K562 (cell line): ENCODE measurements around the gene STON2. TPM values are rescaled to one million over a fixed set of nuclear protein-coding genes. Genes with fewer than 3 reads are reported as not detected.

Experiments used
- CBFB ChIP-seq: sonication (generic); formaldehyde crosslinking; IDR thresholded peaks from 2 replicates; pipeline ENCODE4 v1.4.0; 2020; ENCODE audit warnings: mild to moderate bottlenecking, missing genetic modification reagents
- CHD2 ChIP-seq: IDR thresholded peaks from 2 replicates; pipeline ENCODE4 v1.6.1; 2011; ENCODE audit warnings: low read depth, low read length
- EWSR1 ChIP-seq: fragments of 450-650 bp; IDR thresholded peaks from 2 replicates; pipeline ENCODE4 v1.6.1; 2018; ENCODE audit warnings: borderline replicate concordance, mild to moderate bottlenecking, low read depth, moderate library complexity; ENCODE audit not compliant: partially characterized antibody
- GTF2E2 ChIP-seq: fragments of 200-800 bp; sonication (Bioruptor generic); IDR thresholded peaks from 2 replicates; pipeline ENCODE4 v1.6.1; 2016; ENCODE audit warnings: missing genetic modification characterization, missing compliant biosample characterization
- HDAC2 ChIP-seq: fragments of 450-650 bp; IDR thresholded peaks from 2 replicates; pipeline ENCODE4 v1.6.1; 2016; ENCODE audit warnings: mild to moderate bottlenecking
- KLF1 ChIP-seq: fragments of 450-650 bp; IDR thresholded peaks from 2 replicates; pipeline ENCODE4 v1.6.1; 2016; ENCODE audit warnings: missing genetic modification characterization, missing compliant biosample characterization
- MYBL2 ChIP-seq, 2 experiments: fragments of 450-650 bp in 1 of 2; sonication (generic) in 1 of 2; formaldehyde crosslinking in 1 of 2; IDR thresholded peaks; 2 replicates each; pipeline versions ENCODE4 v1.6.1 to v1.8.1; 2017 to 2022; ENCODE audit warnings: borderline replicate concordance in 1 of 2, inconsistent platforms in 1 of 2, low read depth in 1 of 2, mild to moderate bottlenecking in 1 of 2, missing genetic modification reagents in 1 of 2, moderate library complexity in 1 of 2
- NR2F6 ChIP-seq: fragments of 450-650 bp; formaldehyde crosslinking; IDR thresholded peaks from 2 replicates; pipeline ENCODE4 v1.4.0; 2020; ENCODE audit warnings: mild to moderate bottlenecking
- POLR2H ChIP-seq: IDR thresholded peaks from 2 replicates; pipeline ENCODE4 v1.6.1; 2016; ENCODE audit warnings: missing genetic modification characterization, low read depth, mild to moderate bottlenecking, control low read depth, missing compliant biosample characterization, moderate library complexity
- SAFB2 ChIP-seq: fragments of 200-400 bp; formaldehyde crosslinking; IDR thresholded peaks from 2 replicates; pipeline ENCODE4 v1.6.1; 2018; ENCODE audit warnings: borderline replicate concordance, low read length, low read depth, moderate library complexity; ENCODE audit not compliant: severe bottlenecking
- ZFPM2 ChIP-seq: fragments of 250-450 bp; sonication (Bioruptor Pico); IDR thresholded peaks from 2 replicates; pipeline ENCODE4 v1.5.1; 2022; ENCODE audit warnings: mild to moderate bottlenecking
- ZNF197 ChIP-seq: fragments of 200-800 bp; sonication (Bioruptor generic); IDR thresholded peaks from 2 replicates; pipeline ENCODE4 v1.6.1; 2016; ENCODE audit warnings: low read depth, missing genetic modification characterization, missing compliant biosample characterization
- ZNF224 ChIP-seq: sonication (generic); formaldehyde crosslinking; IDR thresholded peaks from 2 replicates; pipeline ENCODE4 v1.8.0; 2022; ENCODE audit warnings: mild to moderate bottlenecking, missing genetic modification reagents
- ZNF512 ChIP-seq: IDR thresholded peaks from 2 replicates; pipeline ENCODE4 v1.6.1; 2016; ENCODE audit warnings: missing genetic modification characterization, missing compliant biosample characterization
- ZNF717 ChIP-seq: fragments of 250-450 bp; sonication (Bioruptor Pico); IDR thresholded peaks from 2 replicates; pipeline ENCODE4 v1.5.0; 2021
- polyA plus RNA-seq, 8 experiments: library from polyadenylated mRNA; depleted of rRNA in 4 of 8; stranded (reverse) in 5 of 8; unstranded in 3 of 8; fragments of >200 nt; fragmentation: Nextera tagmentation in 2 of 8; fragmentation: Illumina TruSeq in 1 of 8; extraction: Ambion mirVana in 2 of 8; extraction: Trizol in 1 of 8; gene quantifications; 2 replicates each; pipeline versions ENCODE4 v1.2.1 to v1.2.3, GENCODE V29; 2011 to 2014; ENCODE audit warnings: inconsistent platforms in 1 of 8, missing spikeins in 1 of 8
- total RNA-seq, 7 experiments: library from RNA; depleted of rRNA in 6 of 7; stranded (reverse); fragments of >200 nt in 6 of 7; fragmentation: Illumina TruSeq in 2 of 7; extraction: Trizol in 2 of 7; gene quantifications; 2 replicates each; pipeline versions ENCODE4 v1.2.1 to v1.2.3, GENCODE V29; 2011 to 2021; ENCODE audit warnings: low replicate concordance in 1 of 7
- TF ChIP-seq, protein P1 (sequence below): fragments of 250-450 bp; sonication (Bioruptor Pico); IDR thresholded peaks from 2 replicates; pipeline ENCODE4 v1.5.0; 2020; ENCODE audit warnings: mild to moderate bottlenecking
- TF ChIP-seq, protein P2 (sequence below): fragments of 250-450 bp; sonication (Bioruptor Pico); IDR thresholded peaks from 2 replicates; pipeline ENCODE4 v1.8.0; 2022; ENCODE audit warnings: inconsistent platforms
- TF ChIP-seq, protein P3 (sequence below): sonication (generic); formaldehyde crosslinking; IDR thresholded peaks from 2 replicates; pipeline ENCODE4 v1.8.0; 2022; ENCODE audit warnings: mild to moderate bottlenecking, missing genetic modification reagents
- TF ChIP-seq, protein P4 (sequence below): fragments of 450-650 bp; formaldehyde crosslinking; IDR thresholded peaks from 2 replicates; pipeline ENCODE4 v1.4.0; 2022; ENCODE audit warnings: missing genetic modification characterization
- TF ChIP-seq, protein P5 (sequence below): fragments of 450-650 bp; IDR thresholded peaks from 2 replicates; pipeline ENCODE4 v1.6.1; 2018; ENCODE audit warnings: mild to moderate bottlenecking, low read depth; ENCODE audit not compliant: partially characterized antibody

STON2 gene
- total and polyA plus RNA-seq, 9 of the 15 experiments (the other 6 are each of a cell fraction or from before 2014, with no cell fraction given) = 7.8 to 99.3 (median 53.5) TPM

- TF ChIP-seq ZNF512 (tag) (no peak), MYBL2 (IDR thresholded peaks at IDR 0.05; ENCODE audit: low read depth) (no peak), MYBL2 (CRISPR knock-in tag; IDR thresholded peaks at IDR 0.05; ENCODE audit: borderline replicate concordance) (no peak), CHD2 (no peak), HDAC2 (no peak), GTF2E2 (tag) (peak; percentile 84), ZNF224 (no peak), POLR2H (tag) (peak; percentile 83), KLF1 (tag) (no peak), ZFPM2 (CRISPR knock-in tag) (no peak), CBFB (CRISPR knock-in tag) (no peak), SAFB2 (no peak), EWSR1 (no peak), NR2F6 (CRISPR knock-in tag) (no peak), ZNF717 (CRISPR knock-in tag) (no peak), ZNF197 (CRISPR knock-in tag) (no peak)
- TF ChIP-seq, protein P1, sequence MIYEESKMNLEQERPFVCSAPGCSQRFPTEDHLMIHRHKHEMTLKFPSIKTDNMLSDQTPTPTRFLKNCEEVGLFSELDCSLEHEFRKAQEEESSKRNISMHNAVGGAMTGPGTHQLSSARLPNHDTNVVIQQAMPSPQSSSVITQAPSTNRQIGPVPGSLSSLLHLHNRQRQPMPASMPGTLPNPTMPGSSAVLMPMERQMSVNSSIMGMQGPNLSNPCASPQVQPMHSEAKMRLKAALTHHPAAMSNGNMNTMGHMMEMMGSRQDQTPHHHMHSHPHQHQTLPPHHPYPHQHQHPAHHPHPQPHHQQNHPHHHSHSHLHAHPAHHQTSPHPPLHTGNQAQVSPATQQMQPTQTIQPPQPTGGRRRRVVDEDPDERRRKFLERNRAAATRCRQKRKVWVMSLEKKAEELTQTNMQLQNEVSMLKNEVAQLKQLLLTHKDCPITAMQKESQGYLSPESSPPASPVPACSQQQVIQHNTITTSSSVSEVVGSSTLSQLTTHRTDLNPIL = no peak
- TF ChIP-seq, protein P2, sequence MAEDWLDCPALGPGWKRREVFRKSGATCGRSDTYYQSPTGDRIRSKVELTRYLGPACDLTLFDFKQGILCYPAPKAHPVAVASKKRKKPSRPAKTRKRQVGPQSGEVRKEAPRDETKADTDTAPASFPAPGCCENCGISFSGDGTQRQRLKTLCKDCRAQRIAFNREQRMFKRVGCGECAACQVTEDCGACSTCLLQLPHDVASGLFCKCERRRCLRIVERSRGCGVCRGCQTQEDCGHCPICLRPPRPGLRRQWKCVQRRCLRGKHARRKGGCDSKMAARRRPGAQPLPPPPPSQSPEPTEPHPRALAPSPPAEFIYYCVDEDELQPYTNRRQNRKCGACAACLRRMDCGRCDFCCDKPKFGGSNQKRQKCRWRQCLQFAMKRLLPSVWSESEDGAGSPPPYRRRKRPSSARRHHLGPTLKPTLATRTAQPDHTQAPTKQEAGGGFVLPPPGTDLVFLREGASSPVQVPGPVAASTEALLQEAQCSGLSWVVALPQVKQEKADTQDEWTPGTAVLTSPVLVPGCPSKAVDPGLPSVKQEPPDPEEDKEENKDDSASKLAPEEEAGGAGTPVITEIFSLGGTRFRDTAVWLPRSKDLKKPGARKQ (CRISPR knock-in tag) = no peak
- TF ChIP-seq, protein P3, sequence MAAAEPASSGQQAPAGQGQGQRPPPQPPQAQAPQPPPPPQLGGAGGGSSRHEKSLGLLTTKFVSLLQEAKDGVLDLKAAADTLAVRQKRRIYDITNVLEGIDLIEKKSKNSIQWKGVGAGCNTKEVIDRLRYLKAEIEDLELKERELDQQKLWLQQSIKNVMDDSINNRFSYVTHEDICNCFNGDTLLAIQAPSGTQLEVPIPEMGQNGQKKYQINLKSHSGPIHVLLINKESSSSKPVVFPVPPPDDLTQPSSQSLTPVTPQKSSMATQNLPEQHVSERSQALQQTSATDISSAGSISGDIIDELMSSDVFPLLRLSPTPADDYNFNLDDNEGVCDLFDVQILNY (CRISPR knock-in tag) = no peak
- TF ChIP-seq, protein P4, sequence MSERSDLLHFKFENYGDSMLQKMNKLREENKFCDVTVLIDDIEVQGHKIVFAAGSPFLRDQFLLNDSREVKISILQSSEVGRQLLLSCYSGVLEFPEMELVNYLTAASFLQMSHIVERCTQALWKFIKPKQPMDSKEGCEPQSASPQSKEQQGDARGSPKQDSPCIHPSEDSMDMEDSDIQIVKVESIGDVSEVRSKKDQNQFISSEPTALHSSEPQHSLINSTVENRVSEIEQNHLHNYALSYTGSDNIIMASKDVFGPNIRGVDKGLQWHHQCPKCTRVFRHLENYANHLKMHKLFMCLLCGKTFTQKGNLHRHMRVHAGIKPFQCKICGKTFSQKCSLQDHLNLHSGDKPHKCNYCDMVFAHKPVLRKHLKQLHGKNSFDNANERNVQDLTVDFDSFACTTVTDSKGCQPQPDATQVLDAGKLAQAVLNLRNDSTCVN (CRISPR knock-in tag) = no peak
- TF ChIP-seq, protein P5, sequence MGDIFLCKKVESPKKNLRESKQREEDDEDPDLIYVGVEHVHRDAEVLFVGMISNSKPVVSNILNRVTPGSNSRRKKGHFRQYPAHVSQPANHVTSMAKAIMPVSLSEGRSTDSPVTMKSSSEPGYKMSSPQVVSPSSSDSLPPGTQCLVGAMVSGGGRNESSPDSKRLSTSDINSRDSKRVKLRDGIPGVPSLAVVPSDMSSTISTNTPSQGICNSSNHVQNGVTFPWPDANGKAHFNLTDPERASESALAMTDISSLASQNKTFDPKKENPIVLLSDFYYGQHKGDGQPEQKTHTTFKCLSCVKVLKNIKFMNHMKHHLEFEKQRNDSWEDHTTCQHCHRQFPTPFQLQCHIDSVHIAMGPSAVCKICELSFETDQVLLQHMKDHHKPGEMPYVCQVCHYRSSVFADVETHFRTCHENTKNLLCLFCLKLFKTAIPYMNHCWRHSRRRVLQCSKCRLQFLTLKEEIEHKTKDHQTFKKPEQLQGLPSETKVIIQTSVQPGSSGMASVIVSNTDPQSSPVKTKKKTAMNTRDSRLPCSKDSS = no peak
These were observed 180.8 kb downstream of the STON2 start (continued) for GRCh38 chr14:81219210-81219758.
